Measurements from ENCODE around the gene DCUN1D1.
A peak's percentile ranks its signal among the peaks of the same experiment; 100 is the strongest.

The DCUN1D1 gene

DNA sequence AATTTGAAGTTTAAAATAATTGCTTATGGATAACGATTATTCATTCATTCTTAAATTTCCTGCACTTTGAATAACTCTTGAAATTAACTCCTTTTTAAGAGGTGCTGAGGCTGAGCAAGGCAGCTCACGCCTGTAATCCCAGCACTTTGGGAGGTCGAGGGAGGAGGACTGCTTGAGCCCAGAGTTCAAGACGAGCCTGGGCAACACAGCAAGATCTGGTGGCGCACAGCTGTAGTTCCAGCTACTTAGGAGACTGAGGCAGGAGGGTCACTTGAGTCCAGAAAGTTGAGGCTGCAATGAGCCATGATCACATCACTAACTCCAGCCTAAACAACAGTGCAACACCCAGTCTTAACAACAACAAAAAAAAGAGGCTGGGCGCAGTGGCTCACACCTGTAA lies 8.0 kb downstream of the DCUN1D1 start:
- no peak for DNase-seq (ENCODE audit: low read depth in 2 of 2)

DNA sequence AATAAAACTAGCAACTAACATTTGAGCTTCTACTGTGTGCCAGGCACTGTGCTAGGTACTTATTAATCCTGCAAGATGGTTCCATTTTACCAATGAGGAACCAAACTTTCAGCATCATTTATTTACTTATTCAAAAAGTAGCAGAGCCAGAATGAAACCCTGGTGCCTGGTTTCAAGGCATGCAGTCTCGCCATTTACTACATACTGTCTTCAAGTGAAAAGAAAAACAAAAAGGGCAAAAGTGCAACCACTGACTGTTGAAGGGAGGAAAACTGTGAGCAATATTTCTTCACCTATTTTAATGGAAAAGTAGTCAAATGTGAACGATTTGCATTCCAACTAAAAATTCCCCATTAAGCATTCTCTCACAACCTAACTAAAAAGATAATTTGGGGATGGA lies 8.7 kb downstream of the DCUN1D1 start:
- DNase-seq (ENCODE audit: low read depth in 2 of 2) = no peak

- DNase-seq (ENCODE audit: low read depth in 2 of 2) = no peak
Measured at GRCh38 chr3:182970811-182971418, 9.4 kb downstream of the DCUN1D1 start.

DNA sequence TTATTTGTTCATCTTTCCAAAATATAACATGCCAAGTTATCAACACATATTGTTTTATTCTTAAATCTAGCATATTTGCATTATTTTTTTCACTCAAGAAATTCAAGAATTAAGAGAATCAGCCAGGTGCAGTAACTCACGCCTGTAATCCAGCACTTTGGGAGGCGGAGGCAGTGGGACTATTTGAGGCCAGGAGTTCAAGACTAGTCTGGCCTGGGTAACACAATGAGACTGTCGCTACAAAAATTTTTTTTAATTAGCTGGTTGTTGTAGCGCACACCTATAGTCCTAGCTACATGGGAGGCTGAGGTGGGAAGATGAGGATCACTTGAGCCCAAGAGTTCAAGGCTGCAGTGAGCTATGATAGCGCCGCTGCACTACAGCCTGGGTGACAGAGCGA lies 10.5 kb downstream of the DCUN1D1 start:
- DNase-seq (ENCODE audit: low read depth in 2 of 2) = no peak

DNA sequence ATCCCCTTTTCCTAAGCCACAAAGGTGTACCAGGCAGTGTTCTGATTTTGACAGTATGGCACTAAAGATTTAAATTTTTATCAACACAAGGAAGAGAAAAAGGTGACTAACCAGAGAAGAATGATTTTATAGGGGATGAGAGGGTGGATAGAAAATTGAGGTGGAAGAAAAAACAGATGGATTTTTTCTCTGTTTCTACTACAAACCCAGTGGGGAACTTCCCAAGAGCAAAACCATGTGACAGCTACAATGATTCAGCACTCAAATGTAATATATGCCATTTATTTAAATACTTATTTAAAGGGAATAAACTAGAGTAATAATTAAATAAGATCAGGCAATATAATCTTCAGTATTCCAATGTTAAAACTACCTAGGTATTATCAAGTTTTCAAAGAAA lies 11.1 kb downstream of the DCUN1D1 start:
- peak in 1 of 2 experiments; percentile 21 for DNase-seq (ENCODE audit: low read depth in 2 of 2)

DNA sequence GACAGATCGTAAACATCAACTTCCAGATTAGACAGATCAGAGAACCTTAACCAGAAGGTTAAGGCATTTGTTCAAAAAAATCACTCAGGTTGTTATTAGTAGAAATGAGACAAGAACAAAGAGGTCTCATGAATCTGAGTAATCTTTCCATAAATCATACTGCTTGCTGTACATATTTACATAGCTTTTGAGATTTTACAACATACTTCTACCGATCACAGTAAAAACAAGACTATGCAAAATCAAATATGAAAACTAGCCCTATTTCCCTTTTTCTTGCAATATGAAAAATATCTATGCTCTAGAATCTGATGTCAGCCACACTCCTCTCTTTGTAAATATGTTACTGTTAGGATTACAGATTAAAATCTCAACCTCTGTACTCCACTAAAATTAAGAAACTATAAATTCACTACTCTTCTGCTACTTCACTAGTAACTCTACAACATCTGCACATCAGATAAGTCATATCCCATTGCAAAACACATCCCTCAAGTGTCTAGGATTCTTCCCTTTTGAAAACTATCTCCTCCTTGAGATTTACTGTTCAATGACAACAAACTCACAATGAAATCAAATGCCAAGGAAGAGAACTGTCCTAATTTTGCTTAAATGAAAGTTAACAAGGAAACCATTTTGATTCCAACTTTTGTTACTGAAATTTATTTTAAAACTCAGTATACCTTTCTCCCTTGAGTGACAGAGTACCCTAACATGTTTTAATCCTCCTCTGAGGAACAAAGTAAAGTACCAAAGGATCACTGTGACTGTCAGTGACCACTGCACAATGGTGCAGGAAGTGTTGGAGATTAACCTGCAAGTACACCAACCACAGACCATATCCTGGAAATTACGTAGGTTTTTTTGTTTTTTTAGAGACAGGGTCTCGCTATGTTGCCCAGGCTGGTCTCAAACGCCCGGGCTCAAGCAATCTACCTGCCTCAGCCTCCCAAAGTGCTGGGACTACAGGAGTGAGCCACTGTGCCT lies 12.8 kb downstream of the DCUN1D1 start:
- no peak for DNase-seq (ENCODE audit: low read depth in 2 of 2)

DNA sequence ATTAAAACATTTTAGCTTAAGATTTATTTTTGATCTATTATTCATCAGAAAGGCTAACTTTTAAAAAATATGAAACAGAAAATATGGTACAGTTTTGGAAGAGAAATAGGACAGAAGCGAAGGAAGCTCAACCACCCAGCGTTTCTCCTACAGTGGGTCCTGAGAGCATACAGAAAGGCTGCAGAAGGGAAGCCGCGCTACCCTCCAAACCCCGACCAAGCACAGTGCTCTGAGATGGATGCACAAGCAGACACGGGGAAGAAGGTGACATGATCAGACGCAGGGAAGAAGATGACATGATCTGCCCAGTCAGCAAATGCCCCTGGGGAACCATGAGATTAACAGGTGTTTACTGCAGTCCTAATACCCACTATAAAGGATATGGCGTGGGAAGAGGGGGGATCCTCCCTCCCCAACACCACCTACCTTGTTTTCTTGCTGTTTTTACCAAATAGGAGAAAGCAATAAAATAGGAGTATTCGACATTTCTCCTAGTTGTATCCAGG lies 14.4 kb downstream of the DCUN1D1 start:
- DNase-seq (ENCODE audit: low read depth in 2 of 2) = no peak

DNA sequence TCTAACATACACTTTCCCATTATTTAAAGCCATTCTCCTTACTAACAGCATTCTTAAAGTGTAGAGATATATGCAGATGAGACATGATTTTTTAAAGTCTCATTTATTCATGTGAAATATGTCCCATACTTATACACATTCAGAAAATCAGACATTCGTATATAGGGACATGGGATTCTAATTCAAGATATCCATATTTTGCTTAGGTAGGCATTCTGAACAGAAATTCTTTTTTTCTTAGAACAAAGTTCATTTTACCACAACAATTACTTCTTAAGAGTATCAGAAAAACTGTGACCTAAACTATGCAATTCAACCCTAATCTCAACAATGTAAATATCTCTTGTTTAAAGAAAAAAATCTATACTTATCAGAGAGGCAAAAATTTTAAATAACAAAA lies 16.2 kb downstream of the DCUN1D1 start:
- no peak for DNase-seq (ENCODE audit: low read depth in 2 of 2)

DNA sequence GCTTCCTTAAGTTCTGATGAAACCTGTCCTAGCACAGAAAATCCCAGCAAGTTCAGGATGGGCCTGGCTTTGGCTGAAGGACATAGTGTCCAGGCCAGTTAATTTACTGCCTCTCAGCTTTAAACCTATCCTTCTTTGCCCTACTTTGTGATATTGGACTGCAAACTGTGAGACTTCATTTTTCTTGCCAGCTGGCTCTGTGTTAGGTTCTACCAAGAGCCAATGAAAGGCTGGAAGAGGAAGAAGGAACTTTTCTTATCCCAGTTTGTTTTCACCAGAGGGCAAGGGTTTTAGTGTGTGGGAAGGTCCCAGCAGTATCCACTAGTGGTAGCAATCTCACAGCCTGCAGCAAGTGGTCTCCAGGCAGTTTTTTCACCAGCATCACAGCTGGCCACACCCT lies 18.2 kb downstream of the DCUN1D1 start:
- DNase-seq (ENCODE audit: low read depth in 2 of 2) = no peak

GRCh38 chr3:182959474-182960350 lies 20.6 kb downstream of the DCUN1D1 start:
- DNase-seq (ENCODE audit: low read depth in 2 of 2) = no peak

GRCh38 chr3:182957676-182958266 lies 22.6 kb downstream of the DCUN1D1 start:
- no peak for DNase-seq (ENCODE audit: low read depth in 2 of 2)

- DNase-seq (ENCODE audit: low read depth in 2 of 2) = no peak
Measured at GRCh38 chr3:182957226-182957625, 23.1 kb downstream of the DCUN1D1 start.

- DNase-seq (ENCODE audit: low read depth in 2 of 2) = no peak
Measured at GRCh38 chr3:182954553-182955235, 25.6 kb downstream of the DCUN1D1 start.

GRCh38 chr3:182949688-182950087 lies 30.6 kb downstream of the DCUN1D1 start:
- DNase-seq (ENCODE audit: low read depth in 2 of 2) = no peak

DNA sequence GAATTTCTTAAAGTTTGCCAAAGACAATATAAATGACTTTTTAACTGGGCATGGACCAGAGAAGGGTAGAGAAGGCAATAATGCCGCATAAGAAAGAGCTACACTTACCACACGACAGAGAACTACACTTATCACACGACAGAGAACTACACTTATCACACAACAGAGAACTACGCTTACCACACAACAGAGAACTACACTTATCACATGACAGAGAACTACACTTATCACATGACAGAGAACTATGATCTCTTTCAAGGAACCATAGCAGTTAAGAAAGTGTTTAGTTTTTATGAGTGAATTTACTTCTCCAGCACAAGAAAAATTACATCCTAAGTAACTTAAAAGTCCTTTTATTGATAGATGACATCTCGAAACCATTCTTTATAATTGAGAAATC lies 32.0 kb downstream of the DCUN1D1 start:
- DNase-seq (ENCODE audit: low read depth in 2 of 2) = no peak

DNA sequence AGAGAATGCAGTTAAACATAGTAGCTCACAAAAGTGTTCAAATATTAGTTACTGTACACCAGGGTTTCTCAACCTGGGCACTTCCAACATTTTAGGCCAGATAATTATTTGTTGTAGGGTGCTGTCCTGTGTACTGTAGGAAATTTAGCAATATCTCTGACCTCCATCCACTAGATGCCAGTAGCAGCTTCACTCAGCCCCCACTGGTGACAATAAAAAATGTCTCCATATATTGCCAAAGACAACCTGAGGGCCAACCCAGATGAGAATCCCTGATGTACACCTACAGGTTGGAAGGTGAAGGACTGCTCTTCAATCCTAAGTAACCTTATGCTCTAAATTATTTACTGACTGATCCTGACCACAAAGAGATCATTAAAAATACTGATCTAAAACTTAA lies 32.5 kb downstream of the DCUN1D1 start:
- DNase-seq (ENCODE audit: low read depth in 2 of 2) = no peak

DNA sequence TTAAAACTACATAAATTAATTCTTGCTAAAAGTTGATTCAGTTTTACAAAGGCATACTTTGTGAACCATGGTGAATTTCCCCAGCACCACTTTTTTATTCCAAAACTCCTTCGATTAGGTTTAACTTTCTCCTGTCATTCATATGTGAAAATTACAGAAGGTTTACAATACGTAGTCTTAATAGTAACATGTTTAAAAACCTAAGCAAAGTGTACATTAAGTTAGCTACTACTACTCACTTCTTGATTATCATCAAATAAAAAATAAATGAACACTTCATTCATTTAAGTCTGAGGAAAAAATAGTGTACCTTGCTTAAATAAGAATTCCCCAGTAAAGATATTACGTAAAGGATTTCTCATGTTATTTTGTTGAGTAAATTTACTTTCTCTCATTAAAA lies 38.6 kb downstream of the DCUN1D1 start:
- no peak for DNase-seq (ENCODE audit: low read depth in 2 of 2)

GRCh38 chr3:182940266-182940808 lies 40.0 kb downstream of the DCUN1D1 start:
- no peak for DNase-seq (ENCODE audit: low read depth in 2 of 2)

DNA sequence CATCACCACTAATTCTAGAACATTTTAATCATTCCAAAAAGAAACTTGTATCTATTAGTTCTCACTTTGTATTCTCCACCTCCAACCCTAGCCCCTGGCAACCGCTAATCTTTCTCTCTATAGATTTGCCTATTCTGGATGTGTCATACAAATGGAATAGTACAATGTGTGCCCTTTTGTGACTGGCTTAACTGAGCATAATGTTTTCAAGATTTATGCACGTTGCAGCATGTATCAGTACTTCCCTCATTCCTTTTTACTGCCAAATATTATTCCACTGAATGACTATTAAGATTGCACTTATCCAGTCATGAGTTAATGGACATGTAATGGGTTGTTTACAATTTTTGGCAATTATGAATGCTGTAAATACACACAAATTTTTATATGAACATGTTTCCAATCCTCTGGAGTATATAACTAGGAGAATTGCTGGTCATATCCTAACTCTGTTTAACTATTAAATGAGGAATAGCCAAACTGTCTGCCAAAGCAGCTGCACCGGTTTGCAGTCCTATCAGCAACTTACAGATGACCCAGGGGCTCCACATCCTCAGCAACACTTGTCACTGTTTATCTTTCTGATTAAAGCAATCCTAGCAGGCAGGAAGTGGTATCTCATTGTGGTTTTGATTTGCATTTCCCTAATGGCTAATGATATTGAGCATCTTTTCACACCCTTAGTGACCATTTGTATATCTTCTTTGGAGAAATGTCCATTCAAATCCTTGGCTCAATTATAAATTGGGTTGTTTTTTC lies 42.9 kb downstream of the DCUN1D1 start:
- DNase-seq (ENCODE audit: low read depth in 2 of 2) = no peak

DNA sequence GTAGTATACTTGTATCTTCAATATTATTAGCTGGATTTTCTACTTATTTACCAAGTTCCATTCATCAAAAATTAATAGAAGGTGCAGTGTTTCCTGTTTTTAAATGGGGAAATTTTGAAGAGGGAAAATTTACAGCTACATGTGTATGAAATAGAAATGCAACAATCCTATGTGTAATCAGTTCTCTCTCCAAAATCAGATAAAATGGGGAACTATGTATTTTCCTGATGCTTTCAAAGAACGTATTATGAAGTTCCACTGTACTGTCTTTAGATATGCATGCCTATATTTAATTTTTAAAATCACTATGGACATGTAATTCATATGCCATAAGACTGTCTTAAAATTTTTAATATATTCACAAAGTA lies 43.4 kb downstream of the DCUN1D1 start:
- no peak for DNase-seq (ENCODE audit: low read depth in 2 of 2)
